OCI-LY7 (cell line): ENCODE results near the gene TMEM185B. TPM values are rescaled to one million over a fixed set of nuclear protein-coding genes. Genes with fewer than 3 reads are reported as not detected.

Experiments used
- BruUV-seq: library from RNA; stranded (reverse); fragments of 400-500 nt; replicated peaks from 2 replicates; lab custom pipeline; 2021; lab: Mats Ljungman, UMichigan
- CTCF ChIA-PET: fragments of 300-600 bp; sonication (Branson Sonifier 250); formaldehyde crosslinking; loops from one replicate; lab custom pipeline; 2022; ENCODE audit warnings: antibody characterized with exemption; ENCODE audit not compliant: unreplicated experiment; lab: Charles Lee
- POLR2A ChIA-PET: fragments of 300-600 bp; sonication (Branson Sonifier 250); formaldehyde crosslinking; loops from one replicate; lab custom pipeline; 2022; ENCODE audit warnings: antibody characterized with exemption; lab: Charles Lee
- DNase-seq: peaks from one replicate; pipeline ENCODE4 v3.0.0-alpha.2; 2015; ENCODE audit warnings: low spot score
- H2AFZ ChIP-seq: fragments of 200-600 bp; sonication (generic), shearing (Covaris generic); 2 replicates; pipeline ENCODE4 v1.6.1; 2014; ENCODE audit warnings: mild to moderate bottlenecking, antibody characterized with exemption, low read length, moderate library complexity
- H3K27ac ChIP-seq: fragments of 200-600 bp; sonication (generic); 2 replicates; pipeline ENCODE4 v1.5.1; 2014; ENCODE audit warnings: mixed run types, low read depth, mild to moderate bottlenecking, moderate library complexity, low read length, inconsistent platforms; ENCODE audit not compliant: poor library complexity, severe bottlenecking
- H3K36me3 ChIP-seq: fragments of 200-600 bp; sonication (generic); 2 replicates; pipeline ENCODE4 v1.6.1; 2014; ENCODE audit warnings: mild to moderate bottlenecking, antibody characterized with exemption, low read length, moderate library complexity, mixed read lengths; ENCODE audit not compliant: insufficient read depth
- H3K4me1 ChIP-seq: fragments of 200-600 bp; sonication (generic); 2 replicates; pipeline ENCODE4 v1.5.1; 2014; ENCODE audit warnings: mild to moderate bottlenecking, low read length; ENCODE audit not compliant: insufficient read depth, poor library complexity, severe bottlenecking
- H3K4me2 ChIP-seq: fragments of 200-600 bp; sonication (generic); 2 replicates; pipeline ENCODE4 v1.6.1; 2014; ENCODE audit warnings: mild to moderate bottlenecking, low read length
- H3K4me3 ChIP-seq: fragments of 200-600 bp; sonication (generic); 2 replicates; pipeline ENCODE4 v1.5.1; 2014; ENCODE audit warnings: mild to moderate bottlenecking, low read depth, low read length; ENCODE audit not compliant: poor library complexity, severe bottlenecking
- H3K79me2 ChIP-seq: fragments of 200-600 bp; sonication (generic); 2 replicates; pipeline ENCODE4 v1.6.1; 2016; ENCODE audit warnings: low read depth, mild to moderate bottlenecking, low read length, moderate library complexity, mixed read lengths; ENCODE audit not compliant: insufficient read depth
- H3K9me2 ChIP-seq: fragments of 200-600 bp; sonication (generic); 2 replicates; pipeline ENCODE4 v1.6.1; 2016; ENCODE audit warnings: mild to moderate bottlenecking, low read length, mixed read lengths; ENCODE audit not compliant: insufficient read depth
- H3K9me3 ChIP-seq: fragments of 200-600 bp; sonication (generic); 2 replicates; pipeline ENCODE4 v1.6.1; 2014; ENCODE audit warnings: mild to moderate bottlenecking, mixed run types, low read length, mixed read lengths
- H4K20me1 ChIP-seq: fragments of 200-600 bp; sonication (generic); 2 replicates; pipeline ENCODE4 v1.6.1; 2014; ENCODE audit warnings: mild to moderate bottlenecking, antibody characterized with exemption, low read length, moderate library complexity, mixed read lengths; ENCODE audit not compliant: insufficient read depth
- EZH2phosphoT487 ChIP-seq: fragments of 200-600 bp; sonication (generic); IDR thresholded peaks from 2 replicates; pipeline ENCODE4 v1.6.1; 2018; ENCODE audit warnings: low read depth, borderline replicate concordance, mild to moderate bottlenecking, mixed run types, antibody characterized with exemption, low read length, moderate library complexity, mixed read lengths
- intact Hi-C: fragments of 100-400 bp; cut with micrococcal nuclease; formaldehyde crosslinking; loops from one replicate; pipeline ENCODE4 v1.10.0; 2022; ENCODE audit not compliant: unreplicated experiment
- total RNA-seq, 2 experiments: library from RNA; depleted of rRNA in 1 of 2; stranded (reverse); fragments of >200 nt in 1 of 2; shearing (Covaris generic) in 1 of 2; gene quantifications; 2 replicates each; pipeline ENCODE4 v1.2.3, GENCODE V29; 2014 to 2022
- TF ChIP-seq, protein P1 (sequence below): fragments of 200-600 bp; sonication (generic); conservative IDR thresholded peaks from 2 replicates; pipeline ENCODE4 v1.5.1; 2014; ENCODE audit warnings: mild to moderate bottlenecking, antibody characterized with exemption, low read length, moderate library complexity, mixed read lengths

TMEM185B gene
- total RNA-seq, 2 experiments from 2014 or later = 24.4 to 30.2 TPM

DNA sequence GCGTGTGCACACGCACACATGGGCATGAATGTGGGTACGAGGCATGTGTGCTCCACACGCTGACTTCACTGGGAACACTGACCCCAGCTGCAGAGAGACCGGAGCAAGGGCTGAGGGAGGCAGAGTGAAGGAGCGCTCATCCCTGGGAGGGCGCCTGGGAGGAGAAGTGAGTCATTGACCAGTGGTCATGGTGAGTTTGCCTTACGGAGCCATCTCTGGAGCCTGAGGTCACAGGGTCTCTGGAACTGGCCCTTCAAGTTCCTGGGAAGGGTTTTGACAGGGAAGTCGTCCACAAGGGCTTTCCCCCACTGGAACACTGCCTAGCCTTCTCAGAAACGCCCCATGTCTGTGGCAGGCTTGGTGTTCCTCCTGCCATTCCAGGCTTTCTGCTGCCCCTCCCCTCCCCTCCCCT lies 14.3 kb upstream of the TMEM185B start:
- no peak overlapping the region for H2AFZ ChIP-seq
- H4K20me1 ChIP-seq = no peaks in the 10 kb centered on the region
- TF ChIP-seq, protein P1, sequence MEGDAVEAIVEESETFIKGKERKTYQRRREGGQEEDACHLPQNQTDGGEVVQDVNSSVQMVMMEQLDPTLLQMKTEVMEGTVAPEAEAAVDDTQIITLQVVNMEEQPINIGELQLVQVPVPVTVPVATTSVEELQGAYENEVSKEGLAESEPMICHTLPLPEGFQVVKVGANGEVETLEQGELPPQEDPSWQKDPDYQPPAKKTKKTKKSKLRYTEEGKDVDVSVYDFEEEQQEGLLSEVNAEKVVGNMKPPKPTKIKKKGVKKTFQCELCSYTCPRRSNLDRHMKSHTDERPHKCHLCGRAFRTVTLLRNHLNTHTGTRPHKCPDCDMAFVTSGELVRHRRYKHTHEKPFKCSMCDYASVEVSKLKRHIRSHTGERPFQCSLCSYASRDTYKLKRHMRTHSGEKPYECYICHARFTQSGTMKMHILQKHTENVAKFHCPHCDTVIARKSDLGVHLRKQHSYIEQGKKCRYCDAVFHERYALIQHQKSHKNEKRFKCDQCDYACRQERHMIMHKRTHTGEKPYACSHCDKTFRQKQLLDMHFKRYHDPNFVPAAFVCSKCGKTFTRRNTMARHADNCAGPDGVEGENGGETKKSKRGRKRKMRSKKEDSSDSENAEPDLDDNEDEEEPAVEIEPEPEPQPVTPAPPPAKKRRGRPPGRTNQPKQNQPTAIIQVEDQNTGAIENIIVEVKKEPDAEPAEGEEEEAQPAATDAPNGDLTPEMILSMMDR = no peak
- TF ChIP-seq EZH2phosphoT487 = no peak
- no peaks in the 10 kb centered on the region for H3K9me3 ChIP-seq
- peaks cover 3% of the 10 kb centered on the region for H3K4me1 ChIP-seq
- CTCF ChIA-PET = no interaction called here
- H3K27ac ChIP-seq = no peak overlapping the region
- H3K4me3 ChIP-seq = no peak overlapping the region
- H3K36me3 ChIP-seq = no peaks in the 10 kb centered on the region
- BruUV-seq = no TSS peak
- H3K9me2 ChIP-seq = no peaks in the 10 kb centered on the region
- no peaks in the 10 kb centered on the region for H3K79me2 ChIP-seq
- H3K4me2 ChIP-seq = no peak overlapping the region
- intact Hi-C loops = no loop called here
- POLR2A ChIA-PET = no interaction called here
- DNase-seq = no peak

DNA sequence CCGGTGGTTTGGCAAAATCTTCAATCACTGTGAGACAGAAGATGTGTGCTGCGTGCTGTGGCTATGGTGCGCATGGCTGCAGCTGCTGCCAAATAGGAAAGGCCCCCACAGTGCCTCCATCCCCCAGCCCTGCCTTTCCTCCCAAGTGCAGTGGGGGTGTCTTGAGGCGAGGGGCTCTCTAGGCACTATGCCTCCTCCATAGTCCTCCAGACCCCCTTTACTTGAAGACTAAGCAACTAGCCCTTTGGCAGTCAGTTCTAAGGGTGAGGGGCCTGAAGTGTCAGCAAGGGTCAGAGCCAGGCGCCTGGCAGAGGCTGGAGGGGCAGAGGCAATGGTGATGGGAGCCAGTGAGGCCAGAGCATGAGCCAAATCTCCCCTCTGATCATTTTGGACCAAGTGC lies 13.6 kb upstream of the TMEM185B start:
- Histone ChIP-seq H3K9me2 (no peaks in the 10 kb centered on the region), H3K4me2 (no peak overlapping the region), H2AFZ (no peak overlapping the region), H3K36me3 (no peaks in the 10 kb centered on the region), H3K79me2 (no peaks in the 10 kb centered on the region), H3K27ac (no peak overlapping the region), H3K9me3 (no peaks in the 10 kb centered on the region), H3K4me3 (no peak overlapping the region), H4K20me1 (no peaks in the 10 kb centered on the region), H3K4me1 (peaks cover 6% of the 10 kb centered on the region)
- intact Hi-C loops = no loop called here
- CTCF ChIA-PET = no interaction called here
- TF ChIP-seq, protein P1 = no peak
- TF ChIP-seq EZH2phosphoT487 = no peak
- POLR2A ChIA-PET = interaction anchor here (0.8 kb wide), 1 partner anchor 21 kb away, joined by 3 read pairs; no protein-coding TSS in a partner anchor
- DNase-seq = no peak
- no TSS peak for BruUV-seq

DNA sequence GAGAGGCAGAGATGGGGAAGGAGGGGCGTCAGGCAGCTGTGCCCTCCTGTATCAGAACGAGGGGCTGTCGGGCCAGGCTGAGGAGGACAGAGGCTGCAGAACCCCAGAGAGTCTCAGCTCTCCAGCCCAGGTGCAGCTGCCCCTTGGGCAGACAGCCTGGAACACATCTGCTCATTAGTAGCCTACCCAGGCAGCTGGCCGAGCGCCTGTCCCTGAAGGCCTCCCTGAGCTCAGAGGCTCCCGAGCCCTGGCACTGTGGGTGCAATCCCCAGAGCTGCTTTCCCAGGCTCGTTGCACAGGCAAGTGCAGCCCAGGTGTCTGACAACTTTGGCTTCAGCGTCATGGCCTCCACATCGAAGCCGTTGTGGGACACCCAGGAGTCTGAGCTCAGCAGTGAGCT lies 13.1 kb upstream of the TMEM185B start:
- no peaks in the 10 kb centered on the region for H3K36me3 ChIP-seq
- no peak overlapping the region for H3K27ac ChIP-seq
- DNase-seq = no peak
- no peaks in the 10 kb centered on the region for H4K20me1 ChIP-seq
- TF ChIP-seq, protein P1 = no peak
- H3K79me2 ChIP-seq = no peaks in the 10 kb centered on the region
- BruUV-seq = no TSS peak
- H3K9me2 ChIP-seq = no peaks in the 10 kb centered on the region
- peaks cover 11% of the 10 kb centered on the region for H3K4me1 ChIP-seq
- no peaks in the 10 kb centered on the region for H3K9me3 ChIP-seq
- intact Hi-C loops = no loop called here
- no peak overlapping the region for H2AFZ ChIP-seq
- no peak overlapping the region for H3K4me2 ChIP-seq
- CTCF ChIA-PET = no interaction called here
- POLR2A ChIA-PET = interaction anchor here (0.8 kb wide), 1 partner anchor 21 kb away, joined by 3 read pairs; no protein-coding TSS in a partner anchor
- no peak overlapping the region for H3K4me3 ChIP-seq
